ENCODE measurements around the gene LMO1. TPM values are rescaled to one million over a fixed set of nuclear protein-coding genes. Genes with fewer than 3 reads are reported as not detected.

Gene LMO1
- total RNA-seq, 1 donor from 2014 or later: not detected

DNA sequence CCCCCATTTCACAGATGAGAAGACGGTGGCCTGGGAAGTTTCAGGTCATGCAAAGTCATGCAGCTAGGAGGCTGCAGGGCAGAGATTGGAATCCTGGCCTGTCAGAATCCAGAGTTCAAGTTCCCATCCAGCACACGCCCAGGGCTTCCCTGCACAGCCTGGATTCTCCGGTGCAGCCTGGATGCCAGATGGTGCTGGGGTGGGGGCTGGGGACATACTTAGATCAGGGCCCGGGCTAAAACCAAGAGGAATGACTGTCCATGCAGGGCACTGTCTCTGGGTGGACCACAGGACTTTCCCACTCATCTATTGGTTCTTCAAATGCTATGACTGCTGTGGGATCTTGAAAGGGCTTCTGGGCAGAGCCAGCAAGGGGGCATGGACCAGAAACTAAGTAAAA lies 24.6 kb downstream of the LMO1 start:
- no peaks in the 10 kb centered on the region for H3K36me3 Mint-ChIP-seq (ENCODE audit: low read depth)
- DNase-seq: no peak
- no peaks in the 10 kb centered on the region for H3K9me3 Mint-ChIP-seq
- H3K4me1 Mint-ChIP-seq: no peaks in the 10 kb centered on the region
- H3K4me3 Mint-ChIP-seq: no peak overlapping the region
- no peaks in the 10 kb centered on the region for H3K27me3 Mint-ChIP-seq
- intact Hi-C loops (cut with micrococcal nuclease): no loop called here
- no peak overlapping the region for H3K27ac Mint-ChIP-seq

DNA sequence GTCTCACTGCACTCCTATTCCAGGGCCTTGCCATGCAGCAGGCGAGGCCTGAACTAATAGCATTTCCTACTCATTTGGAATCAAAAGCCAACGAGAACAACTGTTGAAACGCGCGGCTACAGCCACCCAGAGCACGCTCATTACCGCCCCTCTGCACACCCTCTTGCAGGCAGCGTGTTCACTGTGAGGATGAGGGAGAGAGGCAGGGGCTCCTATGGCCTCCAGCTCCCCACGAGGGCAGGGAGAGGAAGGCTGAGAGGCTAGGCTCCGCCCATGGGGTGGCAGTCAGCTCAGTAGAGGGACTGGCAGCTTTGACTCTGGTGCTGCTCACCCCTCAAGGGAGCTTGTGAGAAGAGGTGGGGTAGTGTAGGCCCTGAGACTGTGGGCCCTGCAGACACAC lies 26.2 kb downstream of the LMO1 start:
- intact Hi-C loops (cut with micrococcal nuclease): no loop called here
- H3K9me3 Mint-ChIP-seq: no peaks in the 10 kb centered on the region
- no peak for DNase-seq
- H3K4me1 Mint-ChIP-seq: no peaks in the 10 kb centered on the region
- no peak overlapping the region for H3K27ac Mint-ChIP-seq
- no peaks in the 10 kb centered on the region for H3K36me3 Mint-ChIP-seq (ENCODE audit: low read depth)
- H3K27me3 Mint-ChIP-seq: no peaks in the 10 kb centered on the region
- no peak overlapping the region for H3K4me3 Mint-ChIP-seq

DNA sequence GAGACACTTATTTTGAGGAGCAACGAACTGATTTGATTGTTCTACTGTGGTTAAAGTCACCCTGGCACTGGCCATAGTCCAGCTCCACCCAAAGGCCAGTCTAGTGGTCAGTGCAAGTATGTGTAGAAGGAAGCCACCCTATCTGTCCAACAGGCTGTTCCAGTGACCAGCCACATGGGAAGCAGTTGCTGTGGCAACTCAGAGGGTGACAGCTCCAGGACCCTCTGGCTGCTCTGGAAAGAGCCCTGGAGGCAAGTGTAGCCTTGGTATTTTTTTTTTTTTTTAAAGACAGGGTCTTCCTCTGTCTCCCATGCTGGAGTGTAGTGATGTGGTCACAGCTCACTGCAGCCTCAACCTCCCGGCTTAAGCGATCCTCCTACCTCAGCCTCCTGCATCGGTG lies 27.8 kb downstream of the LMO1 start:
- H3K27ac Mint-ChIP-seq: no peak overlapping the region
- no peaks in the 10 kb centered on the region for H3K27me3 Mint-ChIP-seq
- no peaks in the 10 kb centered on the region for H3K4me1 Mint-ChIP-seq
- H3K4me3 Mint-ChIP-seq: no peak overlapping the region
- no peak for DNase-seq
- no peaks in the 10 kb centered on the region for H3K36me3 Mint-ChIP-seq (ENCODE audit: low read depth)
- no peaks in the 10 kb centered on the region for H3K9me3 Mint-ChIP-seq
- intact Hi-C loops (cut with micrococcal nuclease): no loop called here

DNA sequence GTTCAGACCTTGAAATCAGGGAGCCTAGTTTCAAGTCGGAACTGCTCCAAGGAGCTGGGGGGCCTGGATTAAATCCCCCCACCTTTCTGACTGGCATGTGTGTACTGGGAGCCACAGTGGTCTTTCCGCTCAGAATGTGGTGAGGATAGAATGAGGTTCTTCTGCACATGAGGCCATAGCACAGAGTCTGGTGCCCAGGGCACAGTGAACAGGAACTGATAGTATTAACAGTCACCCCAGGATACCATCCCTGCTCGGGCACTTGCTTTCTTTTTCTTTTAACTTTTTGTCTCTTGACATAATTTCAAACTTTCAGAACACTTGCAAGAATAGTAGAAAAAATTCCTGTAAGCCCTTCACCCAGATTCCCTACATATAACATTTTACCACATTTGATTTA lies 28.8 kb downstream of the LMO1 start:
- no peak for DNase-seq
- Mint-ChIP-seq H3K4me1 (no peaks in the 10 kb centered on the region), H3K27me3 (no peaks in the 10 kb centered on the region), H3K36me3 (ENCODE audit: low read depth) (no peaks in the 10 kb centered on the region), H3K4me3 (no peak overlapping the region), H3K9me3 (no peaks in the 10 kb centered on the region), H3K27ac (no peak overlapping the region)
- intact Hi-C loops (cut with micrococcal nuclease): no loop called here

DNA sequence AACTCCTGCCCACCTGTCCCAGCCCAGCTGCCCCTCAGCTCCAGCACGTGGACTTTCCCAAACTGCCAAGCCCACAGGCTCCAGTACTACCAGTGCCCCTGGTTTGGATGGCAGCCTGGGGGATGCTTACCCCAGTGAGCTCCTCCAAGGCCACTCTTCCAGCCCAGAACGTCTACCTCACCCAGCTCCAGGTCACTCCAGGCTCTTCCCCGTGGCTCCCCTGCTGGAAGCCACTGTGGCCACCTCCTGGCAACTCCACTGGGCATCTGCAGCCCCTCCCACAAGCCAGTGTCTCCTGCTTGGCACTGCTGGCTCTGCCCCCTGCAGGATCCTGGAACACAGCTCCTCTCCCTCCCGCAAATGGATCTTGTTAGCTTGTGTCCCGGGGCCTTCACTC lies 29.3 kb downstream of the LMO1 start:
- H3K27ac Mint-ChIP-seq: no peak overlapping the region
- no peaks in the 10 kb centered on the region for H3K27me3 Mint-ChIP-seq

DNA sequence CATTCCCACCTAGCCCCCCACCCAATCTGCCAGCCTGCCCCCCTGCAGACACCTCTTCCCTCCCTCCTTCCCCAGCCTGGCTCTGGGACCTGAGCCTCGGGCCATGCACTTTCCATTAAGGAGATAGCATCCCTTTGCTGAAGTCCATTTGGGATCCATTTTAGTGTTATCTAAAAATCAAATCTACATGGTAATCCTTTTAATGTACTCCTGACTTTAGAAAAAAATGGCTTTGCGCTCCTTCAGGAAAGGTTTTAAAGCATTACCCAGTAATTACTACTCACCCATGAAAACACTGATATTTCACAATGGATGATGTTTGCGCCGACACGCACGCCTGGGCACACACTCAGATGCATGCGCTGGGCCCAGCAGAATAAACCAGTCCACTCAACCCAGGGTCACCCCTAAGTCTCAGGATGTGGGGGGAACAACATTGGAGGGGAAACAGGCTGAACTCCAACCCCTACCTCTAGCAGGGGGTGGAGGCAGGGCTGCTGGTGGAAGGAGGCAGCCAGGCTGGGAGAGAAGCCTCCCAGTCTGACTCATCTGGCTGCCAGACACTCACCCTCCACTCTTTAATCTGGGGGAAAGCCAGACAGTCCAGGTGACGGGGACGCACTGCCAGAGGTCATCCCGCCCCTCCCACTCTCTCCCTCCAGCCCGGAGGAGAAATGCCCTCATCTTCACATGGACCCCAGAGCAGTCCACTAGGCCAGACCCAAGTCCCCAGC lies 29.8 kb downstream of the LMO1 start:
- no peak overlapping the region for H3K27ac Mint-ChIP-seq
- H3K4me3 Mint-ChIP-seq: no peak overlapping the region
- DNase-seq: no peak
- no peaks in the 10 kb centered on the region for H3K36me3 Mint-ChIP-seq (ENCODE audit: low read depth)
- H3K9me3 Mint-ChIP-seq: no peaks in the 10 kb centered on the region
- intact Hi-C loops (cut with micrococcal nuclease): no loop called here
- H3K27me3 Mint-ChIP-seq: no peaks in the 10 kb centered on the region
- H3K4me1 Mint-ChIP-seq: no peaks in the 10 kb centered on the region

More for the DNA sequence above, 29.3 kb downstream of the LMO1 start:
- DNase-seq: no peak
- H3K4me3 Mint-ChIP-seq: no peak overlapping the region
- no peaks in the 10 kb centered on the region for H3K9me3 Mint-ChIP-seq
- intact Hi-C loops (cut with micrococcal nuclease): no loop called here
- no peaks in the 10 kb centered on the region for H3K36me3 Mint-ChIP-seq (ENCODE audit: low read depth)
- no peaks in the 10 kb centered on the region for H3K4me1 Mint-ChIP-seq

DNA sequence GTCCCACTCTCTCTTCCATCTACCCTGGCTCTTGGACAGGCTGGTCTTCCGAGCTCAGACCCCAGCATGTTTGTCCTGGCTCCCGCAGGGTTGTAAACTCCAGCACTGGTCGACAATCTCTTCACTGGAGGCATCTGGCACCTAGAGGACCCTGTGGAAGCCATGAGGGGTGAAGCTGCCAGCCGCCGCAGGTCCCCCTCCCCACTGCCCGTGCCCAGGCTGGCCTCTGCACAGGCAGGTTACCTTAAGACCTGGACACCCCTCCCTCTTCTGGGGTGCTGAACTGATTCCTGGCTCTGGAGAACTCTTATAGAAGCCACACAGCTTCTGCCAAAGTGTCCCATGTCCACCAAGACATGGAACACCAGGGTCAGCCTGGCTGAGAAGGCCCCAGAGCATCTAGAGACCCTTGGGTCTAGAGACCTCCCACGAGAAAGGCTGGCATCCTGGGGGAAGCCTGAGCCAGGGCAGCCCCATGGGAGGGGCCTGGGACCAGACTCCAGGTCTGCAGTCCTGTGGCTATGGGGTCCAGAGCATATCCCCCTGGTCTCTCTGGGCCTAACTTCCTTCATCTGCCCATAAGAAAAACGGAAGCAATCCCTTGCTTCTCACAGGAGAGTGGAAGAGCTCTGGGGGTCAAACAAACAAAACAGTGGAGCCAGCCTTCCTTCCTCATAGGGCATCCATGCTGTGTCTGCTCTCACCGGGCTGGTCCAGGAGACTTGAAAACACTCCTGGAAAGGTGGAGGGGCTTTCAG lies 30.6 kb downstream of the LMO1 start:
- DNase-seq: no peak
- Mint-ChIP-seq H3K27me3 (no peaks in the 10 kb centered on the region), H3K4me3 (no peak overlapping the region), H3K27ac (no peak overlapping the region), H3K9me3 (no peaks in the 10 kb centered on the region), H3K4me1 (no peaks in the 10 kb centered on the region), H3K36me3 (ENCODE audit: low read depth) (no peaks in the 10 kb centered on the region)
- intact Hi-C loops (cut with micrococcal nuclease): no loop called here

DNA sequence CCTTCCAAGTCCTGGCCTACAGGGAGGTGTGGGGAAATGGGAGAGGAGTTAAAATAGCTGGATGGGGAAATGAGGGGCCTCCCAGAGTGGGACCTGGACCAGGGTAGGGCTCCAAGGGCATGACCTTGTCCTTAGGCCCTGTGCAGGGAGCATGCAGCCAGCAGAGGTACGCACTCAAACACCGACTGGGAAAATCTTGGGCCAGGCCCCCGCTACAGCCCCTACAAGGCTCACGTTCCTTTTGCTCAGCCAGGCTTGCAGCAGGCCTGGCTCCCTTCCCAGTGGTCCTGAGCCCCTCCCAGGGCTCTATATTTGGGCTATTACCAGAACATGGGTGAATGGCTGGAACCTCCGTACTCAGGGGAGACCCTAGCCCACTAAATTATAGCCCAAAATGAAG lies 31.3 kb downstream of the LMO1 start:
- intact Hi-C loops (cut with micrococcal nuclease): no loop called here
- no peak for DNase-seq
- no peaks in the 10 kb centered on the region for H3K4me1 Mint-ChIP-seq
- no peaks in the 10 kb centered on the region for H3K9me3 Mint-ChIP-seq
- no peaks in the 10 kb centered on the region for H3K27me3 Mint-ChIP-seq
- H3K36me3 Mint-ChIP-seq (ENCODE audit: low read depth): no peaks in the 10 kb centered on the region
- H3K27ac Mint-ChIP-seq: no peak overlapping the region
- H3K4me3 Mint-ChIP-seq: no peak overlapping the region

DNA sequence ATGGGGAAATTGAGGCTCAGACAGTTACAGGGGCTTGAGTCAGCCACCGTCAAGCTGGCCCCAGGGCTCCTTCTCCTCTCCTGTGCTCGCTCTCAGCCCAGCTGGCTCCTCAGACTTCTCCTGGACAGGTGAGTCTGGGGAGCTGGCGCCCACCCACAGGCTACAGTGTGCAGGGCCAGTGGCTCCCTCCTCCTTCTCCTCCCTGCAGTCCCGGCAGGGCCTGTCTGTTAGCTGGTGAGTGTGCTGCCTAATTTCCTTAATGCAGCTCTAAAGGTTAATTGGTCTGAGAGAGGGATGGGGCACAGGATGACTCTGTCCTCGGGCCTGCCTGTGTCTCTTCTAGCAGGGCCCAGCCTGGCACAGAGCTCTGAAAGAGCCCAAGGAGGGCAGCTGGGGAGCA lies 31.7 kb downstream of the LMO1 start:
- DNase-seq: no peak
- no peaks in the 10 kb centered on the region for H3K9me3 Mint-ChIP-seq
- no peaks in the 10 kb centered on the region for H3K4me1 Mint-ChIP-seq
- H3K27me3 Mint-ChIP-seq: no peaks in the 10 kb centered on the region
- H3K27ac Mint-ChIP-seq: no peak overlapping the region
- H3K36me3 Mint-ChIP-seq (ENCODE audit: low read depth): no peaks in the 10 kb centered on the region
- intact Hi-C loops (cut with micrococcal nuclease): no loop called here
- H3K4me3 Mint-ChIP-seq: no peak overlapping the region

DNA sequence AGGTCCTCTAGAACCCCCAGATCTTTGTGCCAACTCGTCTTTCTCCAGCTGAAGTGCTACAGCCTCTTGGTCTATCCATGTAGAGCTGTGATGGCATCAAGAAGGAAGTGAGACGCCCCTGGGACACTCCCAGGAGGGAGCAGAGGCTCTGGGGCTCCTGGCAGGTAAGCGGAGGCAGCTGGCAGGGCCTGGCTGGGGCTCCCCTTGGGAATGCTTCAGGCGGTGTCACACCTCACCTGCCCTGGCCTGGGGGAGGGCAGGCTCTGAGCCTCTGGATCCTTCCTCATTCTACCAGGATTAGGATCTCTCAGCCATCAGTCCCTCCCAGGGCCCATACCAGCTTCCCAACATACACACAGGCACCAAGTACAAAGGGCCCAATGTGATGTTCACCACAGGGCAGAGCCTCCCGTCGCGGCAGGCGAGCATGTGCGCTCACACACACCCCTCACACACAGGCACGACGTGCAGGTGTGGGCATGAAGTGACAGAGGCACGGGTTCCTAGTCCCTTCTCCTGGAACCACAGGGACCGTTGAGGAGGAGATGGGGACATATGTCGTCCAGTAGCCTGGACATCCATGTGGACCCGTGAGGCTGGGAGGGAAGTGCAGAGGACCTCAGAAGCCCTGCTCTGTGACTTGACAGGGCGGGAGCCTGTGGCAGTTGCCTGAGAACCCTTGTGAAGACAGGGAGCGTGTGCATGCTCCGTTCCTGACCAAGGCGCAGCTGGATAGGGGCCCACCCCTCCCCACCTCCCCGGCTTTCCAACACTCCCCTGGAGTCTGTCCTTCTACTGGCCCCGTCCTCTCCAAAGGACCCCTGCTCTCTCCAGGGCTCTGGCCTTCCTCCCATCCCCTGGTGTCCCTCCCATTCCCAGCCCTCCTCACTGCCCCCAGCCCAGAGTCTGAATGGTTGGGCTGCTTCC lies 32.5 kb downstream of the LMO1 start:
- no peak for DNase-seq
- H3K9me3 Mint-ChIP-seq: no peaks in the 10 kb centered on the region
- intact Hi-C loops (cut with micrococcal nuclease): no loop called here
- no peak overlapping the region for H3K27ac Mint-ChIP-seq
- H3K4me3 Mint-ChIP-seq: no peak overlapping the region
- no peaks in the 10 kb centered on the region for H3K36me3 Mint-ChIP-seq (ENCODE audit: low read depth)
- H3K27me3 Mint-ChIP-seq: no peaks in the 10 kb centered on the region
- H3K4me1 Mint-ChIP-seq: no peaks in the 10 kb centered on the region

DNA sequence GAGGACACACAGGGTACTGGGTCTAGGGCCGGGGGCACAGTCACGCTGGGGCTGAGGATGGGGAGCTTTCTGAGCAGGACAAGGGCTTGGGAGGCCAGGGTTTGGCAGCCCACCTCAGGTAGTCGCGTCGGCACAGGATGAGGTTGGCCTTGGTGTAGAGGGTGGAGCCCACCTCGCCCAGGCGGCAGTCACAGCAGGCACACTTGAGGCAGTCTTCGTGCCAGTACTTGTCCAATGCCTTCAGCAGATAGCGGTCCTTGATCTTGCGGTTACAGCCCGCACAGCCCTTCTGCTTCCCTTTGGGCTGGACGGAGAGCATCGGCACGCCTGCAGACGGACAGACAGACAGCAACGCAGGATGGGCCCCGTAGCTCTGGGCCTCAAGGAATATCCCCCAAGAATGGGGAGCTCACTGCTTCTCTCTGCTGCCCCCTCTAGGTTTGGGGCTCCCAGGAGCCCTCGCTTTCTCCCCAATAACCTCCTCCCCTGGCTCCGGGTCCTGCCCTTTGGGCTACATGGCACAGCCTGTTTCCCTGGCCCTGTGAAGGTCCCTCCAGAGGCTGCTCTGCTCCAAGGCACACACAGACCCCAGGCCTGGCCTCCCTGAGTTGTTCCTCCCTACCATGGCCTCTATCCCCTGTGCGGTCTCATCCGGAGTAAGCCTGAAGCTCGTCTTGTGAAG lies 33.4 kb downstream of the LMO1 start:
- Mint-ChIP-seq H3K4me1 (no peaks in the 10 kb centered on the region), H3K9me3 (no peaks in the 10 kb centered on the region), H3K27me3 (no peaks in the 10 kb centered on the region), H3K36me3 (ENCODE audit: low read depth) (no peaks in the 10 kb centered on the region), H3K4me3 (no peak overlapping the region), H3K27ac (no peak overlapping the region)
- no peak for DNase-seq
- intact Hi-C loops (cut with micrococcal nuclease): no loop called here

DNA sequence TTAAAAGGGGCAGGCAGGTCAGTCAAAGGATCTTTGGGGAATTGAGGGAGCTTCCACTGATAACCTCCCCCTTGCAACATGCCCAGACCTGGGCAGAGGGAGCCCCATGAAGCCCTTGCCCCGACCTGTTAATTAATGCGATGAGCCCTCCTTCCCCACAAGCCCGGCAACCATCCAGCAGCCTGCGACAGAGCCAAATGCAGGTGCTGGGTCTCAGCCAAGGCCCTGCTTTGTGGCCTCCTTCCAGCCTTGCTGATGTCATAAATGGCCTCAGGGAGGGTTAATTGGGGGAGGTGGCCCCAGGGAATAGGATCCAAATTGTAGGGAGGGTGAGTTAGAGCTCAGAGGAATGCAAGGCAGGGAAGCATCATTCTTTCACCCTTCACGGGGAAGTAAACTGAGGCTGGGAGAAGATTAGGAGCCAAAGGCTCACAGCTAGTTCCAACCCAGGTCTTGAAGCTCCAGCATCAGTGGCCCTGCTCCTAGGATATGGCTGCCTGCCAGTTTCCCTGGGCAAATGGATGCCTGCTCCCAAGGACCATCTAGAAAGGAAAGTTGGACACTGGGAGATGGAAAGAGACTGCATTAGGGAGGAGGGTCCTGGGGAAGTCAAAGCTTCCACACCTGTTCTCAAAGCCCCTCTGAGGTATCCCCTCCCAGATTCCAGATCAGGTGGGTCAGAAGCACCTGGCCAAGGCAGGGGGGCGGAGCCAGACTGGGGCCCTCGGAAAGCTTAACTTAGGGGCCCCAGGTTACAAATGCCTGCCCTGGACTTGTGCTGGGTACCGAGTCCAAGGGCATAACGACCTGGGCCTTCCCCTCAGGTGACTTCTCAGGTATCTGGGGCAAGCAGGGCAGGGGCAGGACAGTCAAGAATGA lies 34.1 kb downstream of the LMO1 start:
- intact Hi-C loops (cut with micrococcal nuclease): loop anchor here (10.0 kb wide), 1 partner anchor 735 kb away; the partner anchor contains the start of gene TMEM9B
- no peak for DNase-seq
- no peaks in the 10 kb centered on the region for H3K36me3 Mint-ChIP-seq (ENCODE audit: low read depth)
- no peak overlapping the region for H3K27ac Mint-ChIP-seq
- no peak overlapping the region for H3K4me3 Mint-ChIP-seq
- H3K27me3 Mint-ChIP-seq: no peaks in the 10 kb centered on the region
- no peaks in the 10 kb centered on the region for H3K4me1 Mint-ChIP-seq
- no peaks in the 10 kb centered on the region for H3K9me3 Mint-ChIP-seq

DNA sequence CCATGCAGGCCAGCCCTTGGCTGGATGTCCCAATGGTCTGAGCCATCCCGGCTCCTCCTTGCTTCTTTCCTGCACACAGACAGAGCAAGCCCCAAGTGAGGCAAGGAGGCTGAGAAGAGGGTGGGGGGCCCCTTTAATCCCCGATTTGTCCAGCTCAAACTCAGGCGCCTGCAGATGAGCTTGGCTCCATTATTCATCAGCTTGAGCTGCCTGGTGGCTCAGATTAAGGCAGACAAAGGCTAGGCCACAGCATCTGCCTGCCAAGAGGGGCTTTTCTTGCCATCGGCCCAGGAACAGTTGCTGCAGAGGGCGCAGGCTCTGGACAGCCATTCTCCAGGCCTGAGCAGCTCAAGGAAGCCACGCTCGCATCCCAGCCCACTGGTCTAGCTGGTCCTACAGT lies 35.4 kb downstream of the LMO1 start:
- Mint-ChIP-seq H3K4me3 (no peak overlapping the region), H3K9me3 (no peaks in the 10 kb centered on the region), H3K4me1 (peaks cover 1% of the 10 kb centered on the region), H3K36me3 (ENCODE audit: low read depth) (no peaks in the 10 kb centered on the region), H3K27me3 (no peaks in the 10 kb centered on the region), H3K27ac (no peak overlapping the region)
- DNase-seq: no peak
- intact Hi-C loops (cut with micrococcal nuclease): loop anchor here (10.0 kb wide), 1 partner anchor 737 kb away; the partner anchor contains the start of gene TMEM9B

Data from activated CD4-positive, alpha-beta T cell treated with anti-CD3 and anti-CD28 coated beads, Interleukin-2, amount 10 ng/mL, durations not matched to agents 24 days and 14 days (primary cell).